GM21529 (cell line): Measurements from ENCODE around the gene JDP2.

ENCODE experiments used
- ATAC-seq: cut with Tn5 transposase; IDR thresholded peaks from one replicate; pipeline ENCODE4 v1.9.1; 2021; ENCODE audit not compliant: unreplicated experiment

Gene JDP2

DNA sequence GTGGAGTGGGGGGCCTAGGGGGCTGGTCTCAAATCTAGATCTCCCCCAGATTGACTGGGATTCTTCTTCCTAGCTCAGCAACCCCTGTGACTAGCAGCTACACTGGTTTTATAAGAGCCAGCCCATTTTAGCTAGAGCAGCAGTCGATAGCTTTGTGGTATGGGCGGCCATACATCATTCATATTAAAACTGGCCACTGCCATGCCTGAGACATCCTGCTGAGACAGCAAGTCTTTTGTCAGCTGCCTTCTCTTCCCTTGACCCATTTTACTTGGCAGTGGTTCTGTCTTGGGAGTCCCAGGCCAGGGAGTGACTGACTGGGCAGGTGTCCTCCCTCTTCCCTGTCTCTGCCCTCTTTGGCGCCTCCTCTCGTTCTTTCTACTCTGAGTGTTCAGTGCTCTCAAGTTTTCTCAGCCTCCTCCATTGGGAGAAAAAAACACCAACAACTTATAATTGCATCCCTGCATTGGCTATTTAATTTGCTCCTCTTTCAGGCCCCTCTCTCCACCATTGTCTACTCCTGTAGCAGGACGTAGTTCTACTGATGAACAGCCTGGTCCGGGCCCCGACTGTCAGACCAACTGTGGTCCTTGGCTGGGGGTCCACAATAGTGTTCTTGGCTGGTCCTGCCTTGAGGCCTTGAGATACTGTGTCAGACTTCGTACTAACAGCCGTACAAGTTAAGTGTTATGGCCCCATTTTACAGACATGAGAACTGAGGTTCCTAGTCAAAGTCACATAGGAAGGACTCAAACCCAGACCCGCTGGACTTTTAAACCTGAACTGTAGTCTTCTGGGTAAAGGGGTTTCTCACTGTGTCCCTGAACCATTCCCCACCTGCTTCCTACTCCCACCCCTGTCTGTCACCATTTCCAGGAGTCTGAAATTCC is 18.3 kb upstream of the JDP2 start:
- ATAC-seq = no peak

DNA sequence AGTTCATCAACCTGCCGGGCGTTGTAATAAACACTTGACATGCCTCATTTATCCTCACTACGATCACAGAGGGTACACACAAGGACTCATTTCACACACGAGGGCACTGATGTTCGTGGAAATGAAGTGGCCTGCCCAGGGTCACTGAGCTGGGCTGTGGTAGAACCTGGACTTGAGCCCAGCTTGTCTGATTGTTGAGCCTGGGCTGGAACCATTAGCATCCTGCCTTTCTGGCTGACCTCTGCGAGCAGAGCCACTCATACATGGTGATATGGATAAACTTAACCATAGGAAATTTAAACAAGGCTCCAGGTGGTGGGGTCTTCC is 16.6 kb upstream of the JDP2 start:
- no peak for ATAC-seq

DNA sequence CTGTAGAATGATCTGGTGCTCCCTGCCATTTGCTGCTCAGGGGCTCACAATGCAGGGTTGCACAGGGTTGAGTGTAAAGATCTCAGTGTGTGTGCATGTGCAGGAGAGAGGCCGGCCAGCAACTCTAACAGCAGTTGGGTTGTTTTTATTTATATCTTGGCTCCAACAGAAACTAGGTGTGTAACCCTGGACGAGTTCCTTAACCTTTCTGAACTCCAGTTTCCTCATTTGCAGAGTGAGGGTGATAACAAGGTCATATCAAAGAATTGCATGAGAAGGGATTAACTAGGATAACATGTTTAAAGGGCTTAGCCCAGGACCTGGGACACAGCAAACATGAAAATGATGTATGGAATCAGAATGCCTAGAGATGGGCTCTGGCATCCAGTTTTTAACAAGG is 14.8 kb upstream of the JDP2 start:
- ATAC-seq = no peak

DNA sequence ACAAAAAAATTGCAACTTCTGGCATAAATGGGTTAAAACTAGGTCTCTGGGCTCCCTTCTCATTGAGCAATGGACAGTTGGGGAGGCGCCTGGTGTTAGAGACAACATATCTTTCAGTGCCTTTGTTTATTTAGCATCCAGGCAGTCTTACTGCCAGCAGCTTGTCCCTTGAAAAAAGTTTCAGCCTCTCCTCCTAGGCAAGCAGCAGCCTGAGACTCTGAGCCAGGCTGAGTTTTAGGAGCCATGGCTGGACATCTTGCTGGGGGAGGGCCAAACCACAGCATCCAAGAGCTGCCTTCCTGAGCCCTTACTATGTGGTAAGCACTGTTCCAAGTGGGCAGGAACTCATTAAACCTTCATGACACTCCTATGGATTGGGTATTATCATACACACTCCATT is 10.1 kb upstream of the JDP2 start:
- ATAC-seq = no peak

DNA sequence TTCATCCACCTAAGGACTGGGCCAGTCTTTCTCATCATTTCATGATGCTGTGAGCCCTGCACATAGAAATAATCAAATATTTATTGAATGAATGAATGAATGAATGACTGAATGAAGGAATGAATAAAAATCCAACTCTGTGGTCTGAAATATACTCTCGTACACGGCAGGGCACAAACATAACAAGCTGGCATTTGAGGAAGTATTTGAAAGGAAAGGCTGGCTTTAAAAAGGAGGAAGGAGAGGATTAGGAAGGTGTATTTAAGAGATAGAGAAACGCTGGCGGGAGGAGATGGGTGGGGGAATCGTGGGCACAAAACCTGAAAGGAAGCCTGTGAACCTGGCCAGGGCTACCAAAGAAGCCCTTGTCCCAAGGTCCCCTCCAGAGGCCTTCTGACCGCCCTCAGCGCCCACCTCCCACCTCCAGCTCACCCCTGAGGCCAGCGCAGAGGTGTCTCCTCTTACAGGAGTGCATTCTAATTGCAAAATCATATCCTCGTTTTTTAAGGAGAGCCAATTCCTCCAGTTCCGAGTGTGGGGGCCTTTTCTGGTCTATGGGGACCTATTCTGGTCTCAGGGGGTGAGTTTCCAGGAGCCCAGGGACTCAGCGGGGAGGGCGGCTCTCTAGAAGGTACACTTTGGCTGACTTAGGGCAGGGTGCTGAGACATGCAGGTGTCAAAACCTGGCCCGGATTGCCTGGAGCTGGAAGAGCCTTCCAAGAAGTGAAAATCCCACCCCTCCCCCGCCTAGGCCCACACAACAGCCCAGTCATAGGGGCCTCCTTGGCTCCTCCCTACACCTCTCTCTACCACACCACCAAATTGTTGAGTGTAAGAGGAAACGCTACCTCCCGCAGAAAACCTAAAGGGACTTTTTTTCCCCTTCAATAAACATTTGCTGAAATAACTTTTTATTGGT is 8.7 kb upstream of the JDP2 start:
- peak; percentile 82 for ATAC-seq

DNA sequence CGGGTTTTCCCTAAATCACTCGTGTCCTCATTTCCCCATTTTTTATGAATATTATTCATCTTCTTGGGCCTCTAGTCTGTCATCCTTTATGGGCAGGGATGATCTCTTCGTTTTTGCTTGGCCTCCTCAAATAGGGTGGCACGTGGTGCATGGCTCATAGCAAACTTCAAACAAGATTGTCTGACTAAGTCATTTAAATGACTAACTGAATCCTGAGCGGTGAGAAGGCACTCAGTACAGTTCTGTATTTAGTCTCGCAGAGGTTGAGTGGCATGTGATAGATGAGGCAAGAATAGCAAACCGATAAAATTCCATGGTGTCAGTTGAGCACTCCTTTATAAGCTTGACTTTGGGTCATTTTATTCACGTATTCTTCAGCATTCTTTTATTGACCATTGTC is 5.7 kb upstream of the JDP2 start:
- ATAC-seq = no peak

DNA sequence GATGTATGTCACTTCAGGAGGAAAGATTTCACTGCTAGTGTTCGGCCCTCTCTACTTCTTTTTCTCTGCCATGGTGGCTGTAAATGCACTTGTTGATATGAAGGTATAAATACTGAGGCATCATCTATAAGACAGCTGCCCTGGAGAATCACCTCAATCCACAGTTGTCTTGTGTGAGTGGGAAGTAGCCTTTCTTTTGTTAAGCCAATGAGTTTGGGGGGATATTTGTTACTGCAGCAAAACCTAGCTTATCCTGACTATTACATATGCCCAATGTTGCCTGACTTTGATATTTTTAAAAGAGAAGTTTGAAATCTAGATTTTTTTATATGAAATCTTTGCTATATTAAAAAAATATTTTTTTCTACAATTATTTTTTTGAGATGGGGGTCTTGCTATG is 3.3 kb upstream of the JDP2 start:
- ATAC-seq = no peak

DNA sequence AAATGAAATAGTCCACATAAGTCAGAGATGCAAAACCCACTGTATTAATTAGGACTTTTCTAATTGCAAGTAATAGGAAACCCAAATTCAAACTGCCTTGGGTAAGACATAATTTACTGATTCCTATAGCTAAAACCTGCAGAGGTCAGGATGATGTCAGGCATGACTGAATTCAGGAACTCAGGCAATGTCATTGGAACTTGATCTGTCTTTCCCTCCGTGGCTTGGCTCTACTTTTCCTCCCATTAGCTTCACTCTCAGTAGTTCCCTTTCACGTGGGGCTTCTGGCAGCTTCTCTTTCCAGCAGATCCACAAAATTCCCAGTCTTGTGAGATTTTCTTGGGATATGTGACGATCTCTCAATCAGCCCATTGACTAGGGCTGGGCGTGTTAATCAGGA is 2.4 kb upstream of the JDP2 start:
- no peak for ATAC-seq

DNA sequence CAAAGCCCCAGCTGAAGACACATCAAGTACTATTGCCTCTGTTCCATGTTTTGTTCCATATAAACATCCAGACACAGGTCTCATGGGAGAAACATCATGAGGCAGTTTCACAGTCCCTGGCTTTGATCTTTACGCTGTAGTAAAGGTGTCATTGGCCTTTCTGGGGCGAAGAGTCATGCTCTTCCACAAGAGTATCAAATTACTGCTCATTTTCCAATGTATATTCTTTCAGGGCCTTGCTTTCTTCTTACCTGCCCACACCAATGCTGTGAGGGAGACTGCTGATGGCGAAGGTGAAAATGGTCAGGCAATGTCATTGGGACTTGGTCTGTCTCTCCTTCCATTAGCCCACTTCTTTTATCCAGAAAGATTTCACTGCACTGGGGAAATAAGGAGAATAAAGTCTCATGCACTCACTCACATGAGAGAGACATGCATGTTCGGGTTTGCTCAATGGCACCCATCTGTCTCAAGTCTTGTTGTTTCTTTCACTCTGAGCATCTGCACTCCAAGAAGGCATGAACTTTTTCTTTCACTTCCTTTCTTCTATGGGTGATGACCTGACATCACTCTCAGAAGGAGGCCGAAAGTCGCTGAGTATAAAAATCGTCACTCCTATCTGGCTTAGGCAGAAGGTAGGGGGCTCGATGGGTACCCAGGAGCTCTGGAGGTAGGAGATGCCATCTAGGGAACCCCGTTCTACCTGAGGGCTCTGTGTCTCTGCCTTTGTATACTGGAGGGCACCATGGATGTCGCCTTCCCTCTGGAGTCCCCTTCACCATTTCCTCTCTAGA is 1.3 kb upstream of the JDP2 start:
- ATAC-seq = peak; percentile 54

DNA sequence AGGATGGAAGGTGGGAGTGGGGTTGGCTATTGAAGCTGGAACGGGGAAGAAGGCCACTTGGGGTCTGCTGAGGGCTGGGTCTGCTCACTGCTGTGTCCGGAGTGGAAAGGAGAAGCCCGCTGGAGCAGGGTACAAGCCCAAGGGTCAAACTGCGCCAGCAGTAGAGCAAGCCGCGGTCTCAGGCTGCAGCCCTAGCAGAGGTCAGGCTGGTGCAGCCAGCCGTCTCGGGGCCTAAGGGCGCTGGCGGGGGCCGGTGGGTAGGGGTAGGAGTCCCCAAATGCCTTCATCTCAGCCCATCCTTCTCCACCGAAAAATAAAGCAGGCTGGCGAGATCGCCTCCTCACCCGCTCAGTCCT is 718 bp upstream of the JDP2 start:
- ATAC-seq = peak; percentile 24

DNA sequence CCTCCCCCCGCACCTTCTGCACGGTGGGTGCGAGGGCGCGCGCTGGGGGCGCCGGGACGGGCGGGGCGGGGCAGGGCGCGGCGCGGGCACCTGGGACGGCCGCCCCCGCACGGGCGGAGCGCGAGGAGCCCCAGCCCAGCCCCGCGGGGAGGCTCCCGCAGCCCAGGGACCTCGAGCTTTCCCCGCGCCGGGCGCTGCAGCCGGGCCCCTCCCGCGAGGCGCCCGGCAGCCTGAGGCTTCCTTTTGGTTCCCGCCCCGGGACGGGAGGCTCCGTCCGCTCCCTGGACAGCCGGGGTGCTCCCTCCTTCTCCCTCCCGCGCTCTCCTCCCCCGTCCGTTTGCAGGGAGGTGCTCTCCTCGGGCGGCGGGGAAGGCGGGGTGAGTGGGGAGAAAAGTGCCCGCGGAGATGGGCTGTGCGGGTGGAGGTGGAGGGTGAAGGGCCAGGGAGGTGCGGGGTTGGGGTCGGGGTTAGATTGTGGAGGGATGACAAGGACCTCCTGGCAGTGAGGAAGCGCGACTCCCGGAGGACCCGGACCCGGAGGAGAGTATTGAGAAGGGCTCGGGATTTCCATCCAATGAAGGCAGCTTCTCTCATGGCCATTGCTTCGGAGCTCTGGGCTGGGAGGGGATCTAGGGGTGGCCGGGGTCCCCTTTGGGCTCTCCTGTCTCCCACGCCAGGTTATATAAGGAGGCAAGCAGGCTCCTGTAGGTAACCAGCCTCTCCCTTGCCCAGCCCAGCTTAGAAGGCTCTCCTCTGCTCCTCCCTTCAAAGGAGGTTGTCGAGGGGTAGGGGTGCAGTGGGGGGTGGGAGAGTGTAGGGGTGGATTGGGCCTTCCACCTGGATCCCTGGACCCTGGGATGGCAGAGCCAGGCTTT is 645 bp downstream of the JDP2 start:
- ATAC-seq = peak; percentile 23

DNA sequence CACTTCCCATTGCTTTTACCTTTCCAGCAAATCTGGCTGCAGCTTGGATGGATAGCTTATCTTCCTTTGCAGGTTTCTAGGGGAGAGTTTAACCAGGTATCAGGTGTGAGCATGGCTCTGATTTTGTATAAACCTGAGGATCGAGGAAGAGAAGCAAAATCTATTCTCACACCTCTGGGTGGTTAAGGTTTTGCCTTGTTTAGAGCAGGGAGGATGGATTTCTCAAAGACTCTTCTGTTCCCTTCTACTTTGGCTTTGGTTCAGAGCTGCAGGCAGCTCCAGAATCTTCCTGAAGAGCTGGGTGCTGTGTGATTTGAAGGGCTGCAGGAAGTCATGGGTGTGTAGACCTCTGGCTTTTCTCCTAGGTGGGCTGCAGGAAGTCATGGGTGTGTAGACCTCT is 1.7 kb downstream of the JDP2 start:
- ATAC-seq = no peak

DNA sequence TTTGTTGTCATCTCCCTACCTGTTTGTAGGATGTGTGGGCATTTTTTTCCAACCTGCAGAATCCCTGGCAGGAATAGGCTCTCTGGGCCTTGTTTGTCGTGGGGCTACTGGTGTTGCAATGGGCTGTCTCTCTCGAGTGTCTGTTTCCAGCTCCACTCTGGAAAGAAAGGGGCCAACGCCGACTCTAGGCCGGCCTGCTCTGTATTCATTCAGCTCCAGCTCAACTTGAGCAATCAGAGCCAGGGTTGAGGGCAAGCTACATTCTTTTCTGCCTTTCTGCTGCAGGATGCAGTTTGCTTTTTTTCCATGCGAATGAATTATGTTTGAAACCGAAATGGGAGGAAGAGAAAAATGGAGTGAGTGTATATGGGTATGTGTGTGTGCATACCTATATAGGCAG is 2.3 kb downstream of the JDP2 start:
- no peak for ATAC-seq

DNA sequence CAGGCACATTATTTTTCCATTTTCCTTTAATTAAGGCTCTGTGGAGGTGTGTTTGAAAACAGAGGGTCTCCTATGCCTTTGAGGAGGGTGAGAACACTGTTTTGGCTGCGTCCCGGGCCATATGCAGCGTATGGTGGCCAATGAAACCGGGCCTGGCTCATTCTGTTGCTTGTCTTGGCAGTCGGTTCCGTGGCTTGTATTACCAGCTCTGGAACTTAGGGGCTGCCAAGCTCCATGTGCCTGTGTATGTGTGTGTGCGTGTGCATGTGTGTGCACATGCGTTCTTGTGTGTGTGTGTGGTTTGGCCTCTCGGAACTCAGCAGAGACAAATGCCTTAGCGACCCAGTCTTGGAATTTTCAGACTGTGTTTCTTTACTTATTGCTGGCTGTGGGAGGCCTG is 2.7 kb downstream of the JDP2 start:
- no peak for ATAC-seq

DNA sequence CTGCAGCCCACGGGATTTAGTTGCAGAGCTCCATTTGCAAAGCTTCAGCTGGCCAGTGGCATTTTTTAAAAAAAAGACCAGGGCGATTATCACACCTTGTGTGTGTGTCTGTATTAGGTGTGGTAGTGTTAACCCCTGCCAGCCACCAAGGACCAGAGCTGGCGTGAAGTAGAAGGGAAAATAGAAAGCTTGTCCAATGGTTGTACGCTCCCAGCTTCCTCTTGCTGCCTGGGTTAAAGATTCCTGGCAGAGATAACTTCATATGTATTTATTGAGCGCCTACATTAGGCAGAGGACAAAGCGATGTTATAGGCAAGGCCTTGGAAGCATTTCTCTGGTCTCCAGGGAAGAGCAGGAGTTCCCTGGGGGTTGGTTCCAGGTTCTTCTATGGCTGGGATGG is 3.2 kb downstream of the JDP2 start:
- ATAC-seq = no peak

DNA sequence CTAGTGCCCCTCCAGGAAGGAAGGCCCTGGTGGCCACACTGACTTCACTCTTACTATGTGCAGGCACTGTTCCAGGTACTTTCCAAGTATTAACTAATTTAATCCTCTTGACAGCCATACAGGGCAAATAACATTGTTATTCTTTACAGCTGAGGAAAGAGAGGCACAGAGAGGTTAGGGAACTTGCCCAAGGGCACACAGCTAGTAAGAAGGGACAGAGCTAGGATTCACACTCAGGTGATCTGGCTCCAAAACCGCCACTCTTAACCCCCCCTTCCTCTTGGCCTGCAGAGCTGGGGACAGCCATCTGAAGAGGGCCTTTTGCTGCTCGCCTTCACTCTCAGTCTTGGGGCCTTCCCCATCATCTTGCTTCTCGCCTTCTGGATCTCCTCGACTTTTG is 4.0 kb downstream of the JDP2 start:
- ATAC-seq = no peak

DNA sequence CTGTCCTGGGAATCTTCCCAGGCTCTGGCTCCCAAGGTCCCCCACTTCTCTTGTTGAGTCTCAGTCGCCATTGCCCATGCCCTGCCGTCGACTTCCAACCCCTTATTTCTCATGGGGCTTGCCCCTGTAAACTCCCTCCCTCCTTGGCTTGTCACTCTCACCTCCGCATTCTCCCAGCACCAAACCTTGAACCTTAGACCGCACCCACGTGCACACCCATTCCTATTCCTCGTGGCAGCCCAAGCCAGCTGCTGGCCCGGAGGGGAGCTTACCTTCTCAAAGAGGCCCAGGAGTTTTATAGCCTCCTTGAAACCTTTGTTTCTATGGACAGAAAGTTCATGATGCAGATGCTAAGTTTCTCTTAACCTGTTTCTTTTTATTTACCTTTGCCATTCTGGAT is 4.6 kb downstream of the JDP2 start:
- ATAC-seq = no peak

DNA sequence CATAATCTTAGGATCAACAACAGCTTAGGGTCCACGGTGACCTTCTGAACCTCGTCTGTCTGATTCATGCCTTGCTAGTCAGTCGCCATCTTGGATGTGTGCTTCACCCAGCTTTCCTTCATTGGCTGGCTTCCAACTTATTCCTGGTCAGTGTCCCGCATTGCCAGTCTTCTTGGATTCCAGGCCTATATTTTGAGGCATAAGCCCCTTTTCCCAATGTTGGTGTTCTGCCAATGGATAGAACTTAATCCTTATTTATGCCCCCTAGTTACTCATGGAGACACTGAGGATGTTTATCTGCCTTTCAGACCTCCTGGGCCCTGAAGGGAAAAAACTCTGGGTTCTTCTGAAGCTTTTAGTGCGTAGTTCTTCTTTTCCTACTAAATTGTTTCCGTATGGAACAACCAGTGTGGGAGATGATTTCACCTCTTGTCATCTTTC is 5.8 kb downstream of the JDP2 start:
- ATAC-seq = no peak

DNA sequence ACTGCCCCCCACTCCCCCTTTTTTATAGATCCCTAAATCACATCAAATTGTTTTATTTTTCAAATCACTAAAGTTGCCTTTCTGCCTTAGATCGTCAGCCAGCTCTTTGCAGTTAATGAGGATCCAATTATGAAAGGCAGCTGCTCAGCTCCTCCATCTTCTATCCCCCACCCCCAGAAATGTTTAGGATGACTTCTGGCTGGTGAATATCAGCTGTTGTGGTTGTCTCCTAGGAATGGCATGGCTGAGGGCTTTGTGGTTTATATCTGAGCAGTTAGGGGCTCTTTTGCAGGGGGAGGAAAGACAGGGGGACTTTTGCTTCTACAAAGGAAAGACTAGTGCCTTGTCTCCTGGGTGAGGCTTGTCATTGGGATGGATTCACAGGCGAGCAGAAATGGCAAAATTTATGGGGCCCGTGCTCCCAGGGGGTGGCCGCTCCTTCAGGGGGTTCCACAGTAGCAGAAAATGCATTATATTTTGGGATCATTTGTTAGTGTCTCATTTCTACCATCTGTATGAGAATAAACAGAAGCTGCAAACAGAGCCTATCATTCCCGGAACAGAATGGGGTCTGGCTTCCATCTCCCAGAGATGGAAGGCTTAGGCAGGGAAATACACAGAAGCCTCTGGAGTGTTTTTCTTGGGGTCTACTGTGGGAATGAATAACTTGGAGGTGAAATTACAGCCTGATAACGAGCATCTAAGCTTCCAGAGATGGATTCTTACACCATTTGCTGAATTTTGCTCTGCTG is 6.5 kb downstream of the JDP2 start:
- no peak for ATAC-seq

DNA sequence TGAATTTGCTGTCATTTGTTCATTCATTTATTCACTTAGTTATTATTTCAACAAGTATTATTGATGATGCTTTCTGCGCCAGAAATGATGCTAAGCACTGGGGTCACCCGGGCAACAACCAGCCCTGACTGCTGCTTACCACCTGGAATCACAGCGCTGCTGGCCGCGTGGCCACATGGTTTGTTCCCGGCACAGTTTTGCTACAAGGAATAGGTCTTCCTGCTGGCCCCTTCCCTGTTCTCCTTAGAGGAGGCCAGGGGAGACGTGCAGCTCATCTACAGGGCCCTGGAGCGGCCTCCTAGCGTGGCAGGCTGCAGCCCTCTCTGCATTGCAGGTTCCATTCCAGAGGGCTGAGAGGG is 7.0 kb downstream of the JDP2 start:
- no peak for ATAC-seq
